ENCODE measurements around the gene ZNF778.

Gene ZNF778

GRCh38 chr16:89217388-89218191 is at the start of gene ZNF778:
ZNF778 (plus strand) TSS chr16:89217703; CDS start chr16:89221128, 3,425 bp downstream.
- Histone ChIP-seq H3K27me3 (ENCODE audit: control insufficient read depth, insufficient read depth, low read length) (no peaks in the 10 kb centered on the region), H3K9ac (ENCODE audit: low read length) (peak within 1 kb of the TSS; percentile 92), H3K4me1 (ENCODE audit: control insufficient read depth, insufficient read depth, low read length) (no peaks in the 10 kb centered on the region), H3K36me3 (ENCODE audit: control insufficient read depth, insufficient read depth, low read length) (peaks cover 25% of the 10 kb centered on the region), H3K27ac (ENCODE audit: low read depth, low read length) (peak within 1 kb of the TSS; percentile 71; the same call in 1 of the 2 replicates), H3K4me3 (ENCODE audit: low read depth, low read length) (peak within 1 kb of the TSS; percentile 98), H3K9me3 (ENCODE audit: control insufficient read depth, insufficient read depth, low read depth, low read length) (no peaks in the 10 kb centered on the region)

DNA sequence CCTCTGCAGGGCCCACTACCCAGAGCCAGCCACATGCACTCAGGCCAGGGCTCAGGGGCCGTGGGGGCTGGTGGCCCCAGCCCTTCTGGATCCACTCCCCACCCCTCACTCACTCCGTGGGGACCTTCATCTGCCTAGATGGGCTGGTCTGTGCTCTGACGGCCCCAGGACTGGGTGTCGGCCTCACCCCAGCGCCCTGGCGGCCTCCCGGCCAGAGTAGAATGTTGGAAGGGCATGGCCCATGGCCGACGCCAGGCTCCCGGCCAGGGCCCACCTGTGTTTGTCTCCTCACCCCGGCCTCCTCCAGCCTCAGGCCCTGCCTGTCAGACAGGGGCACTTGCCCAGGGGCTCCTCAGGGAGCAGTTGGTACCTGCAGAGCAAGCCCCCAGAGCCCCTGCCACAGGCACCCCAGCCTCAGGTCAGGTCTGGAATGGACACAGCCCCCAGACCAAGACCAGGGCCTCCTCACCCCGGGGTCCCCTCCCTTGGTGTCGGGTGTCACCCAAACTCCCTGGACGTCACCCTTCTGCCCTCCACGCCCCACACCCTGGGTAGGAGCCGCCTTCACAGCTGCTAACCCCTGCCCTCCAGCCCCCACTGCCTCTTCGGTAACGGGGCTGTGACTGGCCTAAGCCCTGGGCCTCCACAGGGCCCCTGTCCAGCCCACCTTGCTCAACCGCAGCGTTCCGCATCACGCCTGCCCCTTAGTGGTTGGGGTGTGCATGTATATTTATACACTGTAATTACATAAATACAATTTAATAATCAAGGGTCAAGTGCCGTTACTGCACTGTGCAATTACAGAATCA is 48.9 kb upstream of the ZNF778 start:
- no peaks in the 10 kb centered on the region for H3K9me3 ChIP-seq (ENCODE audit: control insufficient read depth, insufficient read depth, low read depth, low read length)
- no peak overlapping the region for H3K4me3 ChIP-seq (ENCODE audit: low read depth, low read length)
- no peak overlapping the region for H3K27ac ChIP-seq (ENCODE audit: low read depth, low read length)
- H3K4me1 ChIP-seq (ENCODE audit: control insufficient read depth, insufficient read depth, low read length): peaks cover 24% of the 10 kb centered on the region
- H3K9ac ChIP-seq (ENCODE audit: low read length): no peak overlapping the region
- H3K36me3 ChIP-seq (ENCODE audit: control insufficient read depth, insufficient read depth, low read length): no peaks in the 10 kb centered on the region
- peaks cover 48% of the 10 kb centered on the region for H3K27me3 ChIP-seq (ENCODE audit: control insufficient read depth, insufficient read depth, low read length)

GRCh38 chr16:89169778-89170177 is 47.7 kb upstream of the ZNF778 start:
- H3K9me3 ChIP-seq (ENCODE audit: control insufficient read depth, insufficient read depth, low read depth, low read length): no peaks in the 10 kb centered on the region
- no peaks in the 10 kb centered on the region for H3K36me3 ChIP-seq (ENCODE audit: control insufficient read depth, insufficient read depth, low read length)
- H3K9ac ChIP-seq (ENCODE audit: low read length): no peak overlapping the region
- H3K27me3 ChIP-seq (ENCODE audit: control insufficient read depth, insufficient read depth, low read length): peaks cover 52% of the 10 kb centered on the region
- H3K4me1 ChIP-seq (ENCODE audit: control insufficient read depth, insufficient read depth, low read length): peaks cover 28% of the 10 kb centered on the region
- no peak overlapping the region for H3K27ac ChIP-seq (ENCODE audit: low read depth, low read length)
- H3K4me3 ChIP-seq (ENCODE audit: low read depth, low read length): no peak overlapping the region

- H3K27me3 ChIP-seq (ENCODE audit: control insufficient read depth, insufficient read depth, low read length): peaks cover 52% of the 10 kb centered on the region
- H3K36me3 ChIP-seq (ENCODE audit: control insufficient read depth, insufficient read depth, low read length): no peaks in the 10 kb centered on the region
- H3K27ac ChIP-seq (ENCODE audit: low read depth, low read length): no peak overlapping the region
- no peaks in the 10 kb centered on the region for H3K9me3 ChIP-seq (ENCODE audit: control insufficient read depth, insufficient read depth, low read depth, low read length)
- peak overlapping the region; percentile 70 for H3K4me3 ChIP-seq (ENCODE audit: low read depth, low read length)
- peak overlapping the region; percentile 38 for H3K9ac ChIP-seq (ENCODE audit: low read length)
- peaks cover 28% of the 10 kb centered on the region for H3K4me1 ChIP-seq (ENCODE audit: control insufficient read depth, insufficient read depth, low read length)
Observed at GRCh38 chr16:89170346-89171215, 46.9 kb upstream of the ZNF778 start.

DNA sequence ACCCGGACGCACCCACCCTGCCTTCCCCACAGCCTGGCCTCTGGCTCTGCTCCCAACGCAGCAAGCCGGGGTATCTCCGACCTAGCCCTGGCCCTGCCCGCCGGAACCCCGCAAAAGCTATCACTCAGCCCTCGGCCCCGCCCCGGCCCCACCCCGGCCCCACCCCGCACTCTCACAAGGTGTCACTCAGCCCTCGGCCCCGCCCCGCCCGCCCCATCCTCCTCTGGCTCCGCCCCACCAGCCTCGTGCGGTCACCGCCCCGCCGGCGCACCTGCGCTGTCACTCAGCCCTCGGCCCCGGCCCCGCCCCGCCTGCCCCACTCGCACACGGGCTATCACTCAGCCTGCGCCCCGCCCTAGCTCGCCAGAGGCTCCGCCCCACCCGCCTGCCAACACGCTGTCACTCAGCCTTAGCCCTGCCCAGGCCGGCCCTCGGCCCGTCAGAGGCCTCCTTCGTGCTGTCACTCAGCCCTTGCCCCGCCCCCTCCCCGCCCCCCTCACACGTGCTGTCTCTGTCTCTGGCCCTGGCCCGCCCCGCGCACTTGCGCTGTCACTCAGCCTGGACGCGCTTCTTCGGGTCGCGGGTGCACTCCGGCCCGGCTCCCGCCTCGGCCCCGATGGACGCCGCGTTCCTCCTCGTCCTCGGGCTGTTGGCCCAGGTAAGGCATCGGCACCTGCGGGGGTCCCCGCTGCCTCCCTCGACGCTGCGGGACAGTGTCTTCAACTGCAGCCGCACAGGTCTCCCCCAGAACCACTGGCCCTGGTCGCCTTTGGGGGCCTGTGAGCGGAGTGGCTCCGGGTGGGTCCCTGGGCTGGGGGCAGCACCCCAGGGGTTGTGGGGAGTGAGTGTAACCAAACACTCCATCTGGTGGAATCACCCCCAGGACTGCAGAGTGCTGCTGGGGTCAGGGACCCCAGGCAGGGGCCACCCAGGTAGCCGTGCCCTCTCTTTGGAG is 46.0 kb upstream of the ZNF778 start, which contains the start of gene CDH15:
Gene CDH15, plus strand, starts transcription at position 533 of the 955 bp plus-strand sequence. Its CDS starts 84 bp downstream, at position 617.
- no peak within 1 kb of the TSS for H3K27ac ChIP-seq (ENCODE audit: low read depth, low read length)
- H3K9ac ChIP-seq (ENCODE audit: low read length): peak within 1 kb of the TSS; percentile 38
- peaks cover 28% of the 10 kb centered on the region for H3K4me1 ChIP-seq (ENCODE audit: control insufficient read depth, insufficient read depth, low read length)

GRCh38 chr16:89172171-89172527 is 45.4 kb upstream of the ZNF778 start:
- peaks cover 23% of the 10 kb centered on the region for H3K4me1 ChIP-seq (ENCODE audit: control insufficient read depth, insufficient read depth, low read length)
- no peak overlapping the region for H3K9ac ChIP-seq (ENCODE audit: low read length)
- H3K4me3 ChIP-seq (ENCODE audit: low read depth, low read length): no peak overlapping the region
- no peaks in the 10 kb centered on the region for H3K36me3 ChIP-seq (ENCODE audit: control insufficient read depth, insufficient read depth, low read length)
- peaks cover 52% of the 10 kb centered on the region for H3K27me3 ChIP-seq (ENCODE audit: control insufficient read depth, insufficient read depth, low read length)
- no peaks in the 10 kb centered on the region for H3K9me3 ChIP-seq (ENCODE audit: control insufficient read depth, insufficient read depth, low read depth, low read length)
- no peak overlapping the region for H3K27ac ChIP-seq (ENCODE audit: low read depth, low read length)

More for the DNA sequence above, 46.0 kb upstream of the ZNF778 start, which contains the start of gene CDH15:
- Histone ChIP-seq H3K36me3 (ENCODE audit: control insufficient read depth, insufficient read depth, low read length) (no peaks in the 10 kb centered on the region), H3K27me3 (ENCODE audit: control insufficient read depth, insufficient read depth, low read length) (peaks cover 52% of the 10 kb centered on the region), H3K9me3 (ENCODE audit: control insufficient read depth, insufficient read depth, low read depth, low read length) (no peaks in the 10 kb centered on the region), H3K4me3 (ENCODE audit: low read depth, low read length) (peak within 1 kb of the TSS; percentile 70)

DNA sequence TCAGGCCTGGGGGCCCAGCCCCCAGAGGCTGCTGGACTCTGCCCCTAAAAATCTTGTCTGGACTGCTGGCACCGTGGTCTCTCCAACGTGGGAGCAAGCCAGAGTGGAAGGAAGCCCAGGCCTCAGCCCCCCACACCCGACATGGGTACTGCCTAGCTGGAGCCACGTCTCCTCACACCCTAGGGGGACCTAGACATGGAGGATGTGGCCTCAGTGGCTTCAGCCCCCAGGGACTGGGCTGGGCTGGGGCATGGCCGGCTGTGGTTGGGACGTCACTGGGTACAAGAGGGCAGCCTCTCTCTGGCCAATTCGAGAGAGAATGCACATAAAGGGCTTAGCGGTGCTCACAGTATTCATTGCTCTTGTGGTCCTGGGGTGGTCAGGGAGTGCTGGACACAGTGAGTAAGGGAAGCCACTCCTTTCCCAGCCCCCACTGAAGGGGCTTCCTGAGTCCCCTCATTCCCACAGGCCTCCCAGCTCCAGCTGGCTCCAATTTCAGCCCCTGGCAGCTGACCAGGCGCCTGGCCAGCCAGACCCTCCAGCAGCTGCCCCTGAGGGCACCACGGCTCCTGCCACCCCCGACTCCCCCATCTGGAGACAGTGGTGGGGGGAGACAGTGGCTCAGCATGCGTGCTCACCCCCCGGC is 44.9 kb upstream of the ZNF778 start:
- Histone ChIP-seq H3K27me3 (ENCODE audit: control insufficient read depth, insufficient read depth, low read length) (peaks cover 52% of the 10 kb centered on the region), H3K9ac (ENCODE audit: low read length) (no peak overlapping the region), H3K9me3 (ENCODE audit: control insufficient read depth, insufficient read depth, low read depth, low read length) (no peaks in the 10 kb centered on the region), H3K27ac (ENCODE audit: low read depth, low read length) (no peak overlapping the region), H3K36me3 (ENCODE audit: control insufficient read depth, insufficient read depth, low read length) (no peaks in the 10 kb centered on the region), H3K4me3 (ENCODE audit: low read depth, low read length) (no peak overlapping the region), H3K4me1 (ENCODE audit: control insufficient read depth, insufficient read depth, low read length) (peaks cover 19% of the 10 kb centered on the region)

DNA sequence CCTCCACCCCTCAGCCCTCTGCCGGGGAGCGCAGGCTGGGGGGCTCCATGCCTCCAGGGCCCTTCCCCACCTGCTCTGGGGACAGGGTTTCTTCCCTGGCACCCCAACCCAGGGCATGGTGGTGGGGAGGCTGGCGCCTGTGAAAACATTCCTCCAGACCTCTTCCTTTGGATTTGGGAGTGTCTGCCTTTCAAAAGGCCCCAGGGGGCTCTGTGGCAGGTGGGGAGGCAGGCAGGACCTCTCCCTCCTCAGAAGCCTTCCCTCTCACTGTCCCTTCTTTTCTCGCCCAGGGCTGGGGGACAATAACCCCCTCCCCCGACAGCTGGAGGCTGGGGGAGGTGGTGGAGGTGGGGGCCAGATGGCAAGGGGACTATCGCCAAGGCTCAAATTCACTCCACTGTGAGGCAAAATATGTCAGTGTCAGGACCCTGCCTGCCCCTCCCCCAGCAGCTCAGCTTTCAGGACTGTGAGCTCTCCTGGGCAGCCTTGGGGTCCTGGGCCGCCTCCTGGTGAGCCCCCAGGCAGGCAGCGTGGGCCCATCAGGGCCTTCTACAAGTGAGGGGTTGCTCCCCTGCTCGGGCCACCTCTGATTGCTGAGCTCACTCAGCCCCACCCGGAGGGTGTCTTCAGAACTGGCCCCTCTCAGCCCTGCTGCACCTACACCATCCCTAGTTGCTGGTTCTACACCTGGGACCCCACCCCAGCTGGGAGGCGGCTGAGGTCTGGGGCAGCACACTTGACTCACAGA is 44.2 kb upstream of the ZNF778 start:
- Histone ChIP-seq H3K27me3 (ENCODE audit: control insufficient read depth, insufficient read depth, low read length) (peaks cover 49% of the 10 kb centered on the region), H3K36me3 (ENCODE audit: control insufficient read depth, insufficient read depth, low read length) (no peaks in the 10 kb centered on the region), H3K27ac (ENCODE audit: low read depth, low read length) (no peak overlapping the region), H3K9ac (ENCODE audit: low read length) (no peak overlapping the region), H3K4me3 (ENCODE audit: low read depth, low read length) (no peak overlapping the region), H3K4me1 (ENCODE audit: control insufficient read depth, insufficient read depth, low read length) (peaks cover 18% of the 10 kb centered on the region), H3K9me3 (ENCODE audit: control insufficient read depth, insufficient read depth, low read depth, low read length) (no peaks in the 10 kb centered on the region)

DNA sequence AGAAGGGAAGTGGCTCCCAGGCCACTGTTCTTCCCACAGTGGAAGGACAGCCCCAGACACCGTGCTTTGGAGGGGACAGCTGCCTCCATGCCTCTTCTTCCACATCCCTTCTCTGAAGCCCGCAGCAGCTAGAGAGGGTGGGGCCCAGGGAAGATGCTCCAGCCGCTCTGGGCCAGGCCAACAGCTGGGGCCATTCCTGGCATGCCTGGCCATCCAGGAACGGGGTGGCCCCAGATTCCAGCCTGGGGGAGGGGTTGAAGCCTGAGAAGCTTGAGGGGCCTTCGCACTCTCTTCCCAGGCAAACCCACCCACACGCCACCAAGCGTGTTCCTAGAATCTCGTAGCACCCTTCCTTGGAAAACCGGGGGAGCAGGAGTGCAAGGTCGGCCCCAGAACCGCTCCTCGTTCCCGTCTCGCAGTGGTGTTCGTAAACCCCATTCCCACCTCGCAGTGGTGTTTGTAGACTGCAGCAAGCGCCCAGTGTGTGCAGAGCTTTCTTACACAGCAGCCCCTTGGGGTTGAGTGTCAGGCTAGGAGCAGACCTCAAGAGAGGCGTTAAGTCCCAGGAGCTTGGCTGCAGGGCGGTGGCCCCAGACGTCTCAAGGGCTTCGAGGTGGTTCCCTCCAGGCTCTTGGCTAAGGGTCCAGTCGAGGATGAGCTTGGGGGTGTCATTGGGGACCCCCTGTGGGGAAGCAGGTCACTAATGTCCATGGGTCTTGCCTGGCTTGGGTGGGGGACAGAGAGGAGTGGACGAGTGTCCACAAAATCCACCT is 43.3 kb upstream of the ZNF778 start:
- no peak overlapping the region for H3K9ac ChIP-seq (ENCODE audit: low read length)
- no peak overlapping the region for H3K27ac ChIP-seq (ENCODE audit: low read depth, low read length)
- H3K9me3 ChIP-seq (ENCODE audit: control insufficient read depth, insufficient read depth, low read depth, low read length): no peaks in the 10 kb centered on the region
- no peaks in the 10 kb centered on the region for H3K36me3 ChIP-seq (ENCODE audit: control insufficient read depth, insufficient read depth, low read length)
- H3K4me3 ChIP-seq (ENCODE audit: low read depth, low read length): no peak overlapping the region
- H3K27me3 ChIP-seq (ENCODE audit: control insufficient read depth, insufficient read depth, low read length): peaks cover 42% of the 10 kb centered on the region
- peaks cover 18% of the 10 kb centered on the region for H3K4me1 ChIP-seq (ENCODE audit: control insufficient read depth, insufficient read depth, low read length)

All from HUES6 (cell line).